Subcutaneous adipose tissue (tissue), 4 donors: ENCODE measurements around the gene NXPH1. TPM values are rescaled to one million over a fixed set of nuclear protein-coding genes. Genes with fewer than 3 reads are reported as not detected.

ENCODE experiments used
- CTCF ChIP-seq: fragments of 450-650 bp; IDR thresholded peaks from one replicate; pipeline ENCODE4 v1.5.1; 2016; ENCODE audit warnings: low read depth, mild to moderate bottlenecking, control low read depth, antibody characterized with exemption, moderate library complexity
- total RNA-seq, 4 donors: library from RNA; depleted of rRNA; stranded (reverse); fragments of >200 nt; gene quantifications; one replicate each; pipeline ENCODE4 v1.1.0, GENCODE V29; 2016

NXPH1 gene
- total RNA-seq: not detected

GRCh38 chr7:8433477-8434289 is at the start of gene NXPH1:
Gene NXPH1, plus strand, starts transcription at chr7:8433609.
- no peak for TF ChIP-seq CTCF

GRCh38 chr7:8384901-8385300 is 48.5 kb upstream of the NXPH1 start:
- TF ChIP-seq CTCF: no peak

GRCh38 chr7:8386926-8387550 is 46.4 kb upstream of the NXPH1 start:
- no peak for TF ChIP-seq CTCF

GRCh38 chr7:8387551-8388256 is 45.7 kb upstream of the NXPH1 start:
- TF ChIP-seq CTCF: no peak

GRCh38 chr7:8388257-8388625 is 45.2 kb upstream of the NXPH1 start:
- TF ChIP-seq CTCF: no peak

GRCh38 chr7:8389593-8390261 is 43.7 kb upstream of the NXPH1 start:
- no peak for TF ChIP-seq CTCF

- no peak for TF ChIP-seq CTCF
Observed at GRCh38 chr7:8390262-8390626, 43.2 kb upstream of the NXPH1 start.
